Measurements from ENCODE around the gene SIPA1L3.
"Not testable (repeated sequence)": the region's sequence is repeated elsewhere in the genome, so short reads cannot be mapped to it uniquely, and the experiment has no call there.

The SIPA1L3 gene, protein sequence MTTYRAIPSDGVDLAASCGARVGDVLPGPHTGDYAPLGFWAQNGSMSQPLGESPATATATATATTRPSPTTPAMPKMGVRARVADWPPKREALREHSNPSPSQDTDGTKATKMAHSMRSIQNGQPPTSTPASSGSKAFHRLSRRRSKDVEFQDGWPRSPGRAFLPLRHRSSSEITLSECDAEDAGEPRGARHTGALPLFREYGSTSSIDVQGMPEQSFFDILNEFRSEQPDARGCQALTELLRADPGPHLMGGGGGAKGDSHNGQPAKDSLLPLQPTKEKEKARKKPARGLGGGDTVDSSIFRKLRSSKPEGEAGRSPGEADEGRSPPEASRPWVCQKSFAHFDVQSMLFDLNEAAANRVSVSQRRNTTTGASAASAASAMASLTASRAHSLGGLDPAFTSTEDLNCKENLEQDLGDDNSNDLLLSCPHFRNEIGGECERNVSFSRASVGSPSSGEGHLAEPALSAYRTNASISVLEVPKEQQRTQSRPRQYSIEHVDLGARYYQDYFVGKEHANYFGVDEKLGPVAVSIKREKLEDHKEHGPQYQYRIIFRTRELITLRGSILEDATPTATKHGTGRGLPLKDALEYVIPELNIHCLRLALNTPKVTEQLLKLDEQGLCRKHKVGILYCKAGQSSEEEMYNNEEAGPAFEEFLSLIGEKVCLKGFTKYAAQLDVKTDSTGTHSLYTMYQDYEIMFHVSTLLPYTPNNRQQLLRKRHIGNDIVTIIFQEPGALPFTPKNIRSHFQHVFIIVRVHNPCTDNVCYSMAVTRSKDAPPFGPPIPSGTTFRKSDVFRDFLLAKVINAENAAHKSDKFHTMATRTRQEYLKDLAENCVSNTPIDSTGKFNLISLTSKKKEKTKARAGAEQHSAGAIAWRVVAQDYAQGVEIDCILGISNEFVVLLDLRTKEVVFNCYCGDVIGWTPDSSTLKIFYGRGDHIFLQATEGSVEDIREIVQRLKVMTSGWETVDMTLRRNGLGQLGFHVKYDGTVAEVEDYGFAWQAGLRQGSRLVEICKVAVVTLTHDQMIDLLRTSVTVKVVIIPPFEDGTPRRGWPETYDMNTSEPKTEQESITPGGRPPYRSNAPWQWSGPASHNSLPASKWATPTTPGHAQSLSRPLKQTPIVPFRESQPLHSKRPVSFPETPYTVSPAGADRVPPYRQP (N-terminal part only)

DNA sequence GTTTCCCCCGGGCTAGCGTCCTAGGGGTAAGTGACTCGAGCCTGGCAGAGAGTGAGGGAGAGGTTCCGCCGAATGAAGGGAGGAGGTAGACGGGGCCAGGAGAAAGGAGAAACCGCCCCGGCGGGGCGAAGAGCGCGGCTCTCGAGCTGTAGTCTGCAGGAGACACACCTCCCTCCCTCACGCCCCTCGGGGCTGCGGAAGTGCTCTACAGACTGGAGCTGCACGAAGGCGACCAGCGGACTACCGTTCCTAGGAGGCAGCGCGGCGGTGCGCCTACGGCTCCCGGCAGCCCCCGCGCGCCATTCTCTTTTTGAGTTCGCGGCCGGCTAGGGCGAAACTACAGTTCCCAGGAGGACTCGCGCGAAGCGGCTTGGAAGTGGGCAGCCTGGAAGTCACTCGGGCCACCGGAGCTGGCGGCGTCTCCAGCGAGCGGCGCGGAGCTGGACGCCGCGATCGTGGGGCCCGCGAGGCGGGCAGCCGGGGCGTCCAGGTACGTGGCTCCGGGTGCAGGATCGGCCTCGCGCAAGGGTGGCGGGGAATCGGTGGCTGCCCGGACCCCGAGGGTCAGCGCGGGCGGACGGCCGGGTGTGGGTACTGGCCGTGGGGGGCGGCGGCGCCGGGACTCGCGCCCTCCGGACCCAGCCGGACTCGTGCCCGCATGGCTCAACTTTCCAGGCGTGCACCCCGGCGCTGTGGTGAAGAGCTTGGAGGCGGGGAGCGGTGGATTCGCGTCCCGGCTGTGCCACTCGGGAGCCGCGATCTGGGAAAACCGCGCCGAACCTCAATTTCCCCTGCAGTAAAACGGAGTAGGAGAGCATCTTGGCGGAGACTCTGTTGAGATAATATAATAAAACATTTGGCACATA is at the start of gene SIPA1L3:
SIPA1L3 (plus strand) TSS at position 340 of the 866 bp plus-strand sequence. CDS start 174,358 bp downstream, outside the sequence.
- peak within 1 kb of the TSS; percentile 61 for H3K4me3 ChIP-seq (ENCODE audit: low read length)
- DNase-seq (ENCODE audit: low read depth): peak; percentile 98
- TF ChIP-seq, protein P1, sequence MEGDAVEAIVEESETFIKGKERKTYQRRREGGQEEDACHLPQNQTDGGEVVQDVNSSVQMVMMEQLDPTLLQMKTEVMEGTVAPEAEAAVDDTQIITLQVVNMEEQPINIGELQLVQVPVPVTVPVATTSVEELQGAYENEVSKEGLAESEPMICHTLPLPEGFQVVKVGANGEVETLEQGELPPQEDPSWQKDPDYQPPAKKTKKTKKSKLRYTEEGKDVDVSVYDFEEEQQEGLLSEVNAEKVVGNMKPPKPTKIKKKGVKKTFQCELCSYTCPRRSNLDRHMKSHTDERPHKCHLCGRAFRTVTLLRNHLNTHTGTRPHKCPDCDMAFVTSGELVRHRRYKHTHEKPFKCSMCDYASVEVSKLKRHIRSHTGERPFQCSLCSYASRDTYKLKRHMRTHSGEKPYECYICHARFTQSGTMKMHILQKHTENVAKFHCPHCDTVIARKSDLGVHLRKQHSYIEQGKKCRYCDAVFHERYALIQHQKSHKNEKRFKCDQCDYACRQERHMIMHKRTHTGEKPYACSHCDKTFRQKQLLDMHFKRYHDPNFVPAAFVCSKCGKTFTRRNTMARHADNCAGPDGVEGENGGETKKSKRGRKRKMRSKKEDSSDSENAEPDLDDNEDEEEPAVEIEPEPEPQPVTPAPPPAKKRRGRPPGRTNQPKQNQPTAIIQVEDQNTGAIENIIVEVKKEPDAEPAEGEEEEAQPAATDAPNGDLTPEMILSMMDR (IDR thresholded peaks at IDR 0.05; ENCODE audit: insufficient read depth, low read depth, low read length, missing control alignments): peak; percentile 12

DNA sequence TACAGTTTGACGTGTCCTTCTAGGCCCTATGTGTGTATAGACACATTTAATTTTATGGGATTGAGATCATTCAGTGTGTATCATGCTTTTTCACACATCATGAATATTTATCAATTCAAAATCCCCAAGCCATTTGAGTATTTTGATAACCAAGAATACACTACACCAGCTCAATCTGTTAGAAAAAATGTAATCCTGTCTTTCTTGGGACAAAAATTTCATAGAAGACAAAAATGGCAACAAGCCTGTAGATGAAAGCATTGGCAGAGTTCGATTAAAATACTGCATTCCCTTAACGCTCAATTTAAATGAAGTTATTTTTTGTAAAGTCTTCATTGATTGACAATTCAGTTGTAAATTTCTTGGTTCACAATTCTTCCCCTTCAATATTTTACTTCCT is 42.5 kb upstream of the SIPA1L3 start:
- TF ChIP-seq, protein P1 (IDR thresholded peaks at IDR 0.05; ENCODE audit: insufficient read depth, low read depth, low read length, missing control alignments): no peak
- DNase-seq (ENCODE audit: low read depth): no peak
- H3K4me3 ChIP-seq (ENCODE audit: low read length): no peak overlapping the region

DNA sequence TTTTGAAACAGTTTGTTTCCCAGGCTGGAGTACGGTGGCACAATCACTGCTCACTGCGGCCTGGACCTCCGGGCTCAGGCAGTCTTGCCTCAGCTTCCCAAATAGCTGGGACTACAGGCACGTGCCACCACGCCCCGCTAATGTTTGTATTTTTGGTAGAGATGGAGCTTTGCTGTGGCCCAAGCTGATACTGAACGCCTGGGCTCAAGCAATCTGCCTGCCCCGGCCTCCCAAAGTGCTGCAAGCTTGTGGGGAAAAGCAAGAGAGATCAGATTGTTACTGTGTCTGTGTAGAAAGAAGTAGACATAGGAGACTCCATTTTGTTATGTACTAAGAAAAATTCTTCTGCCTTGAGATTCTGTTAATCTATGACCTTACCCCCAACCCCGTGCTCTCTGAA is 41.1 kb upstream of the SIPA1L3 start:
- DNase-seq (ENCODE audit: low read depth); H3K4me3 ChIP-seq (ENCODE audit: low read length): not testable (repeated sequence)

DNA sequence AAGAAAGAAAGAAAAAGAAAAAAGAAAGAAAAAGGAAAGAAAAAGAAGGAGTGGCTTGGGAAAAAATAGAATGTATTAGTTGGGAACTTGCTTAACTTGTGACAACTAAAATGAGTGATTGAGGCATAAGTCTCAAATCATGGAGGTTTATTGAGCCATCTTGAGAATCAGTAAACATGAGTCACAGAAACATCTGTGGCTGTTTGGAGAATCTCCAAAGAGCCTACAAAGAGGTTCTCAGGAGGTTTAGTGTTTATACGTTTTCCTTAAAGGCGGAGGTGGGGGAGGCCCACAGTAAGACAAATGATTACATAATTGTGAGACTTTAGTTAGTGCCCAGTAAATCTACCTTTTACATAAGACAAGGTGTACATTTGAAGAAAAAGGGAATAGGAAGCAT is 39.2 kb upstream of the SIPA1L3 start:
- DNase-seq (ENCODE audit: low read depth): peak; percentile 85
- TF ChIP-seq, protein P1 (IDR thresholded peaks at IDR 0.05; ENCODE audit: insufficient read depth, low read depth, low read length, missing control alignments): no peak
- H3K4me3 ChIP-seq (ENCODE audit: low read length): no peak overlapping the region

DNA sequence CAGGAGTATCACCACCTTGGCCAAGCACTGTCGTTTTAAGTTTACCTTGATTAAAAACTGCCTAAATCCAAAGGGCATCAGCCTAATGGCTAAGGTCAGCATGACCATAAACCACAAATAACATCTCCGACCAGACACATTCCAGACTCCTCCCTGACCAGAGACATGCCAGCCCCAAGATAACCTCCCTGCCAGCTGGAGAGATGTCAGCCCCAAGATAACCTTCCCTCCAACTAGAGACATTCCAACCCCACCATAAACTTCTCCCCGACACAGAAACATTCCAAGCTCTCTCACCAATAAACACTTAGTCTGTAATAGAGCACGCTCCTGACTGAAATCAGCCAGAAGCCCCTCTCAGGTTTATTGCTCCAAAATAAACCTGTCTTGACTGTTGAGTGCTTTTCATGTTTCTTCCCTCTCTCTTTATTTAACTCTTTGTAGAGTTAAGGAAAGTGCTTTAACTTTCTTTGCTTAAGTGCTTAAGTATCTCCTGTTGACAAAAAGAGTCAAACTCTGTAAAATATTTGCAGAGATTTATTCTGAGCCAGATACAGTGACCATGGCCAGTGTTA is 37.2 kb upstream of the SIPA1L3 start:
- TF ChIP-seq, protein P1 (IDR thresholded peaks at IDR 0.05; ENCODE audit: insufficient read depth, low read depth, low read length, missing control alignments): no peak
- DNase-seq (ENCODE audit: low read depth): no peak
- no peak overlapping the region for H3K4me3 ChIP-seq (ENCODE audit: low read length)

DNA sequence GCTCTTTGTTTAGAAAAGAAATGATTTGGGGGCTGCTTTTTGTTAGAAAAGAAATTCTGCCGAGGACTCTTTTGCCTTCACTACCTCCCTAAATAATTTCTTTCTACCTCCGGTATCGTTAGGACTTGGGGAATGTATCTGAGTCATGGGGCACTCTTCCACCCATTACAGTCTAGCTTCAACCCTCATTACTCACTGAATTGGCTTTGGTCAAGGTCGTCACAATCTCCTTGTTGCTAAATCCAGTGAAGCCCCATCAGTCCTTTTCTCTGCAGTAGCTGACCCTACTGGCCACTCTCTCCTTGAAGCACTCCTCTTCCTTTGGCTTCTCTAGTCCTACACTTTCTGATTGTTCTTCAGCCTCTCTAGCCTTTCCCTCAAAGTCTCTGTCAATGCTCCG is 34.6 kb upstream of the SIPA1L3 start:
- no peak overlapping the region for H3K4me3 ChIP-seq (ENCODE audit: low read length)
- peak; percentile 17 for DNase-seq (ENCODE audit: low read depth)
- TF ChIP-seq, protein P1 (IDR thresholded peaks at IDR 0.05; ENCODE audit: insufficient read depth, low read depth, low read length, missing control alignments): no peak
